ENCODE measurements around the gene NSMCE1. TPM values are rescaled to one million over a fixed set of nuclear protein-coding genes. Genes with fewer than 3 reads are reported as not detected.

NSMCE1 gene
- total RNA-seq, 4 donors from 2014 or later = 3.2 to 43.6 (median 35.6) TPM

GRCh38 chr16:27312580-27313421 lies 44.2 kb upstream of the NSMCE1 start:
- intact Hi-C loops (cut with DNase I; ENCODE audit: low total_unique reads) = no loop called here
- TF ChIP-seq POLR2A (IDR thresholded peaks at IDR 0.05) (no peak), CTCF (IDR thresholded peaks at IDR 0.05) (no peak)
- H3K4me1 ChIP-seq = peaks cover 0 to 8% of the 10 kb centered on the region in 2 donors
- H3K27ac ChIP-seq = peak overlapping the region; percentile 94 to 96
- no peaks in the 10 kb centered on the region for H3K9me3 ChIP-seq
- H3K27me3 ChIP-seq = no peaks in the 10 kb centered on the region
- peaks cover 0 to 3% of the 10 kb centered on the region in 2 donors for H3K36me3 ChIP-seq
- peak overlapping the region; percentile 63 to 65 for H3K4me3 ChIP-seq
- no peak for DNase-seq

GRCh38 chr16:27311897-27312303 lies 43.3 kb upstream of the NSMCE1 start:
- DNase-seq = peak in 1 of 2 donors; percentile 15
- intact Hi-C loops (cut with DNase I; ENCODE audit: low total_unique reads) = no loop called here
- H3K27ac ChIP-seq = no peak overlapping the region
- H3K4me3 ChIP-seq = no peak overlapping the region
- no peak for TF ChIP-seq CTCF (IDR thresholded peaks at IDR 0.05)
- TF ChIP-seq POLR2A (IDR thresholded peaks at IDR 0.05) = no peak
- H3K4me1 ChIP-seq = peaks cover 0 to 8% of the 10 kb centered on the region in 2 donors
- no peaks in the 10 kb centered on the region for H3K9me3 ChIP-seq
- no peaks in the 10 kb centered on the region for H3K27me3 ChIP-seq
- peaks cover 0 to 3% of the 10 kb centered on the region in 2 donors for H3K36me3 ChIP-seq

GRCh38 chr16:27311448-27311830 lies 42.9 kb upstream of the NSMCE1 start:
- H3K27ac ChIP-seq = no peak overlapping the region
- intact Hi-C loops (cut with DNase I; ENCODE audit: low total_unique reads) = no loop called here
- H3K9me3 ChIP-seq = no peaks in the 10 kb centered on the region
- peak in 1 of 2 donors; percentile 17 for DNase-seq
- H3K4me3 ChIP-seq = no peak overlapping the region
- H3K36me3 ChIP-seq = peaks cover 0 to 3% of the 10 kb centered on the region in 2 donors
- TF ChIP-seq CTCF (IDR thresholded peaks at IDR 0.05) (no peak), POLR2A (IDR thresholded peaks at IDR 0.05) (no peak)
- H3K27me3 ChIP-seq = no peaks in the 10 kb centered on the region
- peaks cover 0 to 8% of the 10 kb centered on the region in 2 donors for H3K4me1 ChIP-seq

GRCh38 chr16:27310576-27311447 lies 42.2 kb upstream of the NSMCE1 start:
- peak in 1 of 2 donors; percentile 13 for DNase-seq
- H3K4me1 ChIP-seq = peaks cover 0 to 8% of the 10 kb centered on the region in 2 donors
- intact Hi-C loops (cut with DNase I; ENCODE audit: low total_unique reads) = no loop called here

More at GRCh38 chr16:27310576-27311447, 42.2 kb upstream of the NSMCE1 start:
- Histone ChIP-seq H3K36me3 (peaks cover 0 to 3% of the 10 kb centered on the region in 2 donors), H3K27me3 (no peaks in the 10 kb centered on the region), H3K4me3 (no peak overlapping the region), H3K27ac (peak overlapping the region in 1 of 2 donors; percentile 27), H3K9me3 (no peaks in the 10 kb centered on the region)
- TF ChIP-seq CTCF (IDR thresholded peaks at IDR 0.05) = no peak
- no peak for TF ChIP-seq POLR2A (IDR thresholded peaks at IDR 0.05)
